GM12878 (cell line): Measurements from ENCODE around the gene SPATA24. TPM values are rescaled to one million over a fixed set of nuclear protein-coding genes. Genes with fewer than 3 reads are reported as not detected.

Experiments
- BACH1 ChIP-seq: fragments of 450-650 bp; IDR thresholded peaks from 2 replicates; pipeline ENCODE4 v1.6.1; 2017; ENCODE audit warnings: mild to moderate bottlenecking, borderline replicate concordance
- BCL11A ChIP-seq: IDR thresholded peaks from 2 replicates; pipeline ENCODE4 v1.6.1; 2011; ENCODE audit warnings: low read depth, low read length
- E2F8 ChIP-seq: fragments of 450-650 bp; IDR thresholded peaks from 2 replicates; pipeline ENCODE4 v1.6.1; 2018; ENCODE audit warnings: mild to moderate bottlenecking, low read depth, moderate library complexity; ENCODE audit not compliant: partially characterized antibody
- GATAD2B ChIP-seq: fragments of 450-650 bp; conservative IDR thresholded peaks from 2 replicates; pipeline ENCODE4 v1.6.1; 2017; ENCODE audit warnings: low read depth, mild to moderate bottlenecking, moderate library complexity
- HDAC6 ChIP-seq: fragments of 200-600 bp; sonication (generic); IDR thresholded peaks from one replicate; pipeline ENCODE4 v1.8.0; 2017; ENCODE audit warnings: antibody characterized with exemption; ENCODE audit not compliant: unreplicated experiment
- IKZF1 ChIP-seq: fragments of 450-650 bp; conservative IDR thresholded peaks from 2 replicates; pipeline ENCODE4 v1.6.1; 2017; ENCODE audit warnings: antibody characterized with exemption, mild to moderate bottlenecking
- MYC ChIP-seq: IDR thresholded peaks from 2 replicates; pipeline ENCODE4 v1.6.1; 2011; ENCODE audit warnings: mild to moderate bottlenecking, low read length, moderate library complexity, inconsistent platforms; ENCODE audit not compliant: insufficient read depth, insufficient replicate concordance, insufficient read length, severe bottlenecking
- NR2C2 ChIP-seq: IDR thresholded peaks from 2 replicates; pipeline ENCODE4 v1.6.1; 2011; ENCODE audit warnings: borderline replicate concordance, low read depth; ENCODE audit not compliant: control insufficient read depth, insufficient read length
- PML ChIP-seq: IDR thresholded peaks from 2 replicates; pipeline ENCODE4 v1.6.1; 2012; ENCODE audit warnings: low read length, inconsistent platforms
- POU2F2 ChIP-seq: IDR thresholded peaks from 3 replicates; pipeline ENCODE4 v1.6.1; 2011; ENCODE audit warnings: low read depth, mild to moderate bottlenecking, low read length, borderline replicate concordance
- PRDM15 ChIP-seq: fragments of 450-650 bp; formaldehyde crosslinking; IDR thresholded peaks from 2 replicates; pipeline ENCODE4 v1.4.0; 2020; ENCODE audit warnings: mild to moderate bottlenecking, moderate library complexity
- RUNX3 ChIP-seq: IDR thresholded peaks from 2 replicates; pipeline ENCODE4 v1.6.1; 2012; ENCODE audit warnings: low read length, inconsistent platforms
- SP1 ChIP-seq: IDR thresholded peaks from one replicate; pipeline ENCODE4 v1.6.1; 2011; ENCODE audit warnings: low read depth, low read length
- SREBF2 ChIP-seq: IDR thresholded peaks from 2 replicates; pipeline ENCODE4 v1.6.1; 2012; ENCODE audit warnings: mild to moderate bottlenecking, low read length
- WRNIP1 ChIP-seq: IDR thresholded peaks from 2 replicates; pipeline ENCODE4 v1.6.1; 2011; ENCODE audit warnings: low read depth, low read length, improper control_type of control experiment, borderline replicate concordance
- ZNF592 ChIP-seq: fragments of 450-650 bp; IDR thresholded peaks from 2 replicates; pipeline ENCODE4 v1.6.1; 2017; ENCODE audit warnings: mild to moderate bottlenecking, moderate library complexity
- ZZZ3 ChIP-seq: IDR thresholded peaks from 2 replicates; pipeline ENCODE4 v1.6.1; 2011; ENCODE audit warnings: low read depth; ENCODE audit not compliant: control insufficient read depth, insufficient read length
- polyA plus RNA-seq, 11 experiments: library from polyadenylated mRNA; depleted of rRNA in 4 of 11; unstranded in 6 of 11; stranded (reverse) in 5 of 11; fragments of >200 nt; fragmentation: Nextera tagmentation in 4 of 11; fragmentation: Illumina TruSeq in 1 of 11; extraction: Ambion mirVana in 4 of 11; extraction: Trizol in 1 of 11; gene quantifications; 1 replicate in 1 of 11; 2 replicates in 10 of 11; pipeline versions ENCODE4 v1.2.1 to v1.2.3, GENCODE V29; 2011 to 2016; ENCODE audit warnings: inconsistent platforms in 2 of 11, missing spikeins in 2 of 11, low read depth in 1 of 11
- total RNA-seq, 4 experiments: library from RNA; depleted of rRNA in 3 of 4; stranded (reverse); fragments of >200 nt in 3 of 4; fragmentation: Illumina TruSeq in 1 of 4; extraction: Trizol in 1 of 4; gene quantifications; 2 replicates each; pipeline versions ENCODE4 v1.2.1 to v1.2.3, GENCODE V29; 2013 to 2021

SPATA24 gene
- total and polyA plus RNA-seq, 10 of the 15 experiments (the other 5 are each of a cell fraction or from before 2014, with no cell fraction given) = 4.1 to 9.8 (median 7.3) TPM

DNA sequence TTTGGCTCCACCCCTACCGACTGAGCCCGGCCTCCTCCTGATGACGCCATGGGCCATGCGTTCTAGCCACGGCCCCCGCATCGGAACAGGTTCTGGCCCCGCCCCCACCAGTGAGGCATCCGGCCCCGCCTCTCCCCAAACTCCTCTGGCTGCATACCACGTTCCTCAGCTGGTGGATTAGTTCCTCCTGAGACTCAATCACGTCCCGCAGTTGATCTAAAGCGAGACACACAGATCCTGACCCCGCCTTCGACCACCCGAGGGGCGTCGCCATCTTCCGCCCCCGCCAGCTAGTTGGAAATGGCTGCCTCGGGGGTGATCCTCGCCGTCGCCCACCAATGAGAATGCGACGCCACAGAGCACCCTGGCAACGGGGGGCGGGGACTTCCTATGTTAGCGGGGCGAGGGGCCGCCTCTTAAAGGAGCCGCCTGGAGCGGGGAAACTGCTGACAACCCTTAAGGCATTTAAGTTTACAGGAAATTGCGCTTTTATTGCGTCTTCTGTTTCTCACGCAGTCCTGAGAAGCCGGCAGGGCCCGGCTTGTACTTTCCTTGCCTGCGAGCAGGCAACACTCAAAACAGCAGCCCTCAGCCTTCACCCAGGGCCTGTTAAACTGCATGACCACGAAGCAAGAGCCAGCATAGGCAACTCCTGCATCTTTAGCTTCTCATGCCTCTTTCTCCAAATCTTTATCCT, at the start of gene SPATA24 (continued):
- TF ChIP-seq PRDM15 (CRISPR knock-in tag) (no peak), NR2C2 (no peak), BCL11A (no peak), HDAC6 (no peak), SP1 (peak; percentile 84), PML (no peak), POU2F2 (peak; percentile 46; the same call in 1 of the 3 replicates), GATAD2B (no peak), ZZZ3 (no peak), WRNIP1 (no peak), BACH1 (no peak), MYC (no peak), E2F8 (no peak), SREBF2 (no peak), ZNF592 (no peak), IKZF1 (no peak), RUNX3 (peak; percentile 32; the same call in 1 of the 2 replicates)
